ENCODE results near the gene GNL3.
"Not testable (repeated sequence)": the region's sequence is repeated elsewhere in the genome, so short reads cannot be mapped to it uniquely, and the experiment has no call there.

The GNL3 gene

GRCh38 chr3:52722491-52722890, 36.7 kb downstream of the GNL3 start:
- DNase-seq: no peak

DNA sequence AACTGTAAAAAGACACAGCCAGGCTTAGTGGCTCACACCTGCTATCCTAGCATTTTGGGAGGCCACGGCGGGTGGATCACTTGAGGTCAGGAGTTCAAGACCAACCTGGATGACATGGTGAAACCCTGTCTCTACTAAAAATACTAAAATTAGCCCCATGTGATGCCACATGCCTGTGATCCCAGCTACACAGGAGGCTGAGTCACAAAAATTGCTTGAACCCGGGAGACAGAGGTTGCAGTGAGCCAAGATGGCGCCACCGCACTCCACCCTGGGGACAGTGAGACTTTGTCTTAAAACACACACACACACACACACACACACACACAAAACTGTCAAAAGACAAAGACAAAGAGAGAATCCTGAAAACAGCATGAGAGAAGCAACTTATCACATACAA, 38.1 kb downstream of the GNL3 start:
- DNase-seq: no peak

DNA sequence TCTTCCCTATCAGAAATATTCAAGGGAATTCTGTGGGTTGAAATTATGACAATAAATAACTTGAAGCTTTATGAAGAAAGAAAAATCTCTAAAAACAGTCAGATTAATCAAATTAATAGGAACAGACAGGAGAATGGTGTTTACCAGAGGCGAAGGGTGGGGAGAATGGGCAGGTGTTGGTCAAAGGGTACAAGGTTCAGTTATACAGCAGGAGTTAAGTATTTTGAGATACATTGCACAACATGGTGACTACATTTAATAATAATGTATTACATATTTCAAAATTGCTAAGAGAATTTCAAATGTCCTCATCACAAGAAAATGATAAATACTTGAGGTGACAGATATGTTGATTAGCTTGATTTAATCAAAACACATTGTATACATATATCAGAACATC, 38.7 kb downstream of the GNL3 start:
- DNase-seq: no peak

DNA sequence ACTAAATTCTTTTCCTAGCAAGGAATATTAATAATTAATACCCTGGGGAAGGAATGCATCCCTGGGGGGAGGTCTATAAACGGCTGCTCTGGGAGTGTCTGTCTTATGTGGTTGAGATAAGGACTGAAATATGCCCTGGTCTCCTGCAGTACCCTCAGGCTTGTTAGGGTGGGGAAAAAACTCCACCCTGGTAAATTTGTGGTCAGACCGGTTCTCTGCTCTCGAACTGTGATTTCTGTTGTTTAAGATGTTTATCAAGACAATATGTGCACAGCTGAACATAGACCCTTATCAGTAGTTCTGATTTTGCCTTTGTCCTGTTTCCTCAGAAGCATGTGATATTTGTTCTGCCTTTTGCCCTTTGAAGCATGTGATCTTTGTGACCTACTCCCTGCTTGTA, 42.9 kb downstream of the GNL3 start:
- DNase-seq: not testable (repeated sequence)

DNA sequence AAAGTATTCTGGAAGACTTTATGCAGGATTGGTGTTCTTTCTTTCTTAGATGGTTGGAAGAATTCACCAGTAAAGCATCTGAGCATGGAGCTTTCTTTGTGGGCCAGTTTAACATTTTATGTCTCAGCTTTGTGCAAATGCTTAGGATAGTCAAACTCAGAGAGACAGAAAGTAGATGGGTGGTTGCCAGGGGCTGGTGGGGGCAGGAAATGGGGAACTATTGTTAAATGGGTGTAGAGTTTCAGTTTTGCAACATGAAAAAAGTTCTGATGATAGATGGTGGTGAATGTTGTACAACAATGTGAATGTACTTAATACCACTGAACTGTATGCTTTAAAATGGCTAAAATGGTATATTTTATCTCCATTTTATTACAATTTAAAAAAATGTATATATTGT, 44.8 kb downstream of the GNL3 start:
- no peak for DNase-seq

GRCh38 chr3:52731590-52731989, 45.8 kb downstream of the GNL3 start:
- DNase-seq: no peak

DNA sequence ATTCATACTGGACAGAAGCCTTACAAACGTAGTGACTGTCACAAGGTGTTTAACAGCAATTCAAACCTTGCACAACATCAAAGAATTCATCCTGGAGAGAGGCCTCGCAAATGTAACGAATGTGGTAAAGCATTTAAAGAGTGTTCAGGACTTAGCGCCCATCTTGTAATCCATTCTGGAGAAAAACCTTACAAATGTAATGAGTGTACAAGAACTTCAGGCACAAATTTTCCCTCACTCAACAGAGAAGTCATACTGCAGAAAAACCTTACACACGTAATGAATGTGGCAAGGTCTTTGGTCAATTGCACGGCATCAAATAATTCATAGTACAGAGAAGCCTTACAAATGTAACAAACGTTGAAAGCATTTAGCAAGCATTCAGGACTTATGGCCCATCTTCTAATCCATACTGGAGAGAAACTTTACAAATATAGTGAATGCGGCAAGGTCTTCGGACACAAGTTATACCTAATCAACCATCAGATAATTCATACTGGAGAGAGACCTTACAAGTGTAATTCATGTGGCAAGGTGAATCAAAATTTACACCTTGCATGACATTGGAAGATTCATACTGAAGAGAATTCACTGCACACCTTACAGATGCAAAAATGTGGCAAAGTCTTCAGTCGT, 47.5 kb downstream of the GNL3 start:
- DNase-seq: no peak

DNA sequence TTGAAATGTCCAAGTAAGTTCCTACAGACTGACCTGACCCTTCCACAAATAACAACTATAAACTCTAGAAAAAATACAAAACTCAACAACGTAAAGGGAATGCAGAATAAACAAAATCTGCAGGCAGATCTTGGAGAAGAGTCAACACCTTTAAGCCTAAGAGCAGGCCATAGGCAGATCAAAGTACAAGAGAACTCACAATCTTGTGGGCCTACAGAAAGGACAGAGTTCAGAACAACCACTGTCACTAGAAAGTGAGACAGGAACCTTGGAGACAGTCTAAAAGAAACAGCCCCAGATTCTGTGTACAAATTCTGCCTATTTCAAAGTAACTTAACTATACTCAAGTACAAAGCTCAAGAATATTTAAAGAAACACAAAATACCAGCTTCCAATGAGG, 53.9 kb downstream of the GNL3 start:
- no peak for DNase-seq

GRCh38 chr3:52742418-52743041, 56.7 kb downstream of the GNL3 start:
- DNase-seq: peak; percentile 6

DNA sequence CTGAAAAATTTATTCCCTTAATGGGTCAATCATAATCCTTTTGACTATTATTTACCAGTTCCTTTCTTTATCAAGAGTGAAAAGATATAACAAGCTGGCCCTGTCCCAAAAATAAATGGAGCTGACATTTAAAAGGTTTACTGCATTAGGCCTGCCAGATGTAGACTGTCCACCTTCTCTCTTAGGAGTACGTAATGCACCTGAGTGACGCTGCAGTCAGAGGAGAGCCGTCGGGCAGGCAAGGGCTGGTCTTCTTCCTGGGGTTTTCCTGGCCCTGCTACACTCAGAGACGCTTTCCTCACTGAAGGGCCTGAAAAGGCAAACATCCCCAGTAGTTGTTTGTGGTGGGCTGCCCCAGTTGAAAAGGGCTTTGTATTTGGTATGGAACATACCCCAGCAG, 57.3 kb downstream of the GNL3 start:
- no peak for DNase-seq

- DNase-seq: no peak
Measured at GRCh38 chr3:52743721-52744120, 57.9 kb downstream of the GNL3 start.
